H7 (cell line): ENCODE measurements around the gene ZNRF1. TPM values are rescaled to one million over a fixed set of nuclear protein-coding genes. Genes with fewer than 3 reads are reported as not detected.
A peak's percentile ranks its signal among the peaks of the same experiment; 100 is the strongest.

Source experiments
- DNase-seq: peaks from one replicate; pipeline ENCODE4 v3.0.0; 2012
- H3K27me3 ChIP-seq: 2 replicates; pipeline ENCODE4 v1.6.0; 2011; ENCODE audit warnings: mild to moderate bottlenecking, low read length; ENCODE audit not compliant: control insufficient read depth, insufficient read depth
- H3K36me3 ChIP-seq: replicated peaks from 2 replicates; pipeline ENCODE4 v1.5.1; 2011; ENCODE audit warnings: low read length; ENCODE audit not compliant: control insufficient read depth, insufficient read depth
- H3K4me3 ChIP-seq: 2 replicates; pipeline ENCODE4 v1.5.1; 2011; ENCODE audit warnings: low read depth, mild to moderate bottlenecking, control low read depth, low read length, moderate library complexity; ENCODE audit not compliant: insufficient read depth
- total RNA-seq: library from RNA; depleted of rRNA; stranded (reverse); fragments of >200 nt; shearing (Covaris generic); gene quantifications from 2 replicates; pipeline ENCODE4 v1.2.3, GENCODE V29; 2014

ZNRF1 gene
- total RNA-seq, 1 experiment from 2014 or later = 37.3 TPM

- peak; percentile 36 for DNase-seq
- Histone ChIP-seq H3K27me3 (no peaks in the 10 kb centered on the region), H3K4me3 (no peak overlapping the region), H3K36me3 (no peaks in the 10 kb centered on the region)
These were observed 7.0 kb upstream of the ZNRF1 start for GRCh38 chr16:74991593-74992403.

- DNase-seq = no peak
- Histone ChIP-seq H3K36me3 (no peaks in the 10 kb centered on the region), H3K27me3 (peaks cover 4% of the 10 kb centered on the region), H3K4me3 (no peak overlapping the region)
These were observed 2.8 kb upstream of the ZNRF1 start for GRCh38 chr16:74995986-74996385.

- DNase-seq = no peak
- H3K36me3 ChIP-seq = no peaks in the 10 kb centered on the region
- H3K4me3 ChIP-seq = no peak overlapping the region
- H3K27me3 ChIP-seq = peaks cover 4% of the 10 kb centered on the region
These were observed 1.8 kb upstream of the ZNRF1 start for GRCh38 chr16:74997042-74997491.

GRCh38 chr16:74999219-74999608, 390 bp downstream of the ZNRF1 start:
- DNase-seq = no peak
- Histone ChIP-seq H3K4me3 (peak overlapping the region; percentile 70), H3K36me3 (no peaks in the 10 kb centered on the region; the same call in 1 of the 2 replicates), H3K27me3 (peaks cover 4% of the 10 kb centered on the region)

- Histone ChIP-seq H3K4me3 (peak overlapping the region; percentile 70), H3K27me3 (peaks cover 4% of the 10 kb centered on the region), H3K36me3 (no peaks in the 10 kb centered on the region; the same call in 1 of the 2 replicates)
- DNase-seq = peak; percentile 86
These were observed 1.0 kb downstream of the ZNRF1 start for GRCh38 chr16:74999609-75000480.

GRCh38 chr16:75000481-75001081, 1.8 kb downstream of the ZNRF1 start:
- Histone ChIP-seq H3K4me3 (peak overlapping the region; percentile 70), H3K36me3 (no peaks in the 10 kb centered on the region; the same call in 1 of the 2 replicates), H3K27me3 (peaks cover 4% of the 10 kb centered on the region)
- peak; percentile 59 for DNase-seq

GRCh38 chr16:75002474-75002873, 3.6 kb downstream of the ZNRF1 start:
- Histone ChIP-seq H3K36me3 (no peaks in the 10 kb centered on the region; the same call in 1 of the 2 replicates), H3K4me3 (no peak overlapping the region), H3K27me3 (peaks cover 4% of the 10 kb centered on the region)
- DNase-seq = no peak

- no peak for DNase-seq
- Histone ChIP-seq H3K27me3 (peaks cover 4% of the 10 kb centered on the region), H3K4me3 (no peak overlapping the region), H3K36me3 (no peaks in the 10 kb centered on the region; the same call in 1 of the 2 replicates)
These were observed 5.1 kb downstream of the ZNRF1 start for GRCh38 chr16:75003931-75004330.

- no peak for DNase-seq
- peaks cover 4% of the 10 kb centered on the region for H3K27me3 ChIP-seq
- H3K36me3 ChIP-seq = no peaks in the 10 kb centered on the region; the same call in 1 of the 2 replicates
- no peak overlapping the region for H3K4me3 ChIP-seq
These were observed 5.6 kb downstream of the ZNRF1 start for GRCh38 chr16:75004460-75004859.

GRCh38 chr16:75005697-75006096, 6.9 kb downstream of the ZNRF1 start:
- Histone ChIP-seq H3K4me3 (no peak overlapping the region), H3K27me3 (no peaks in the 10 kb centered on the region), H3K36me3 (no peaks in the 10 kb centered on the region; the same call in 1 of the 2 replicates)
- DNase-seq = no peak

GRCh38 chr16:75007443-75007842, 8.6 kb downstream of the ZNRF1 start:
- no peak for DNase-seq
- no peaks in the 10 kb centered on the region for H3K27me3 ChIP-seq
- H3K4me3 ChIP-seq = no peak overlapping the region
- H3K36me3 ChIP-seq = no peaks in the 10 kb centered on the region; the same call in 1 of the 2 replicates

GRCh38 chr16:75010427-75010826, 11.6 kb downstream of the ZNRF1 start:
- DNase-seq = no peak
- H3K4me3 ChIP-seq = no peak overlapping the region
- H3K27me3 ChIP-seq = no peaks in the 10 kb centered on the region
- no peaks in the 10 kb centered on the region for H3K36me3 ChIP-seq

GRCh38 chr16:75011634-75012307, 12.9 kb downstream of the ZNRF1 start:
- no peak for DNase-seq

More at GRCh38 chr16:75011634-75012307, 12.9 kb downstream of the ZNRF1 start:
- H3K36me3 ChIP-seq = no peaks in the 10 kb centered on the region
- H3K4me3 ChIP-seq = no peak overlapping the region
- H3K27me3 ChIP-seq = no peaks in the 10 kb centered on the region
